A673 (cell line): ENCODE measurements around the gene FAM110D. TPM values are rescaled to one million over a fixed set of nuclear protein-coding genes. Genes with fewer than 3 reads are reported as not detected.

ENCODE experiments used
- BruUV-seq: library from RNA; stranded (reverse); fragments of 400-500 nt; replicated peaks from 2 replicates; lab custom pipeline; 2021; lab: Mats Ljungman, UMichigan
- CTCF ChIA-PET: fragments of 300-600 bp; sonication (Branson Sonifier 250); formaldehyde crosslinking; loops from one replicate; lab custom pipeline; 2022; ENCODE audit warnings: antibody characterized with exemption; lab: Charles Lee
- POLR2A ChIA-PET: fragments of 300-600 bp; sonication (Branson Sonifier 250); formaldehyde crosslinking; loops from one replicate; lab custom pipeline; 2022; ENCODE audit warnings: antibody characterized with exemption; ENCODE audit not compliant: low non-redundant PET; lab: Charles Lee
- DNase-seq: peaks from one replicate; pipeline ENCODE4 v3.0.0-alpha.2; 2015; ENCODE audit warnings: low spot score
- H3K27ac ChIP-seq: fragments of 200-600 bp; sonication (generic); 2 replicates; pipeline ENCODE4 v1.5.1; 2016; ENCODE audit warnings: mixed run types, low read depth, mild to moderate bottlenecking, mixed read lengths, antibody characterized with exemption, low read length; ENCODE audit not compliant: poor library complexity, severe bottlenecking
- H3K27me3 ChIP-seq: fragments of 200-600 bp; sonication (generic); replicated peaks from 2 replicates; pipeline ENCODE4 v1.6.1; 2017; ENCODE audit warnings: mixed run types, low read depth, mild to moderate bottlenecking, mixed read lengths, antibody characterized with exemption, low read length; ENCODE audit not compliant: insufficient read depth, poor library complexity
- H3K36me3 ChIP-seq: fragments of 200-600 bp; sonication (generic); 2 replicates; pipeline ENCODE4 v1.6.1; 2016; ENCODE audit warnings: mixed run types, mild to moderate bottlenecking, mixed read lengths, antibody characterized with exemption, low read length; ENCODE audit not compliant: insufficient read depth, poor library complexity, severe bottlenecking
- H3K4me1 ChIP-seq: fragments of 200-600 bp; sonication (generic); 2 replicates; pipeline ENCODE4 v1.6.1; 2017; ENCODE audit warnings: mixed run types, mild to moderate bottlenecking, mixed read lengths, antibody characterized with exemption, low read length; ENCODE audit not compliant: insufficient read depth, poor library complexity, severe bottlenecking
- H3K4me3 ChIP-seq: fragments of 200-600 bp; sonication (generic); 2 replicates; pipeline ENCODE4 v1.5.1; 2016; ENCODE audit warnings: low read depth, mixed run types, mild to moderate bottlenecking, mixed read lengths, low read length; ENCODE audit not compliant: poor library complexity, severe bottlenecking
- H3K9me3 ChIP-seq: fragments of 200-600 bp; sonication (generic); 2 replicates; pipeline ENCODE4 v1.6.1; 2016; ENCODE audit warnings: mixed run types, low read depth, mild to moderate bottlenecking, mixed read lengths, antibody characterized with exemption, low read length; ENCODE audit not compliant: poor library complexity, severe bottlenecking
- EZH2 ChIP-seq: fragments of 200-600 bp; sonication (generic); IDR thresholded peaks from 2 replicates; pipeline ENCODE4 v1.6.1; 2017; ENCODE audit warnings: borderline replicate concordance, low read depth, mild to moderate bottlenecking, mixed read lengths, antibody characterized with exemption, low read length; ENCODE audit not compliant: poor library complexity, severe bottlenecking
- intact Hi-C: fragments of 100-400 bp; cut with micrococcal nuclease; formaldehyde crosslinking; loops from one replicate; pipeline ENCODE4 v1.10.0; 2022; ENCODE audit not compliant: unreplicated experiment
- total RNA-seq: library from RNA; stranded (reverse); gene quantifications from 2 replicates; pipeline ENCODE4 v1.2.3, GENCODE V29; 2021
- TF ChIP-seq, protein P1 (sequence below): fragments of 300-800, 200-600 bp; sonication (generic); conservative IDR thresholded peaks from 2 replicates; pipeline ENCODE4 v1.5.1; 2017; ENCODE audit warnings: low read depth, mild to moderate bottlenecking, antibody characterized with exemption, low read length, moderate library complexity, mixed read lengths

The FAM110D gene
- total RNA-seq, 1 experiment from 2014 or later = 0.64 TPM

- Histone ChIP-seq H3K27me3 (no peaks in the 10 kb centered on the region), H3K36me3 (peaks cover 21% of the 10 kb centered on the region), H3K9me3 (no peaks in the 10 kb centered on the region), H3K4me3 (peak overlapping the region; percentile 99), H3K4me1 (peaks cover 9% of the 10 kb centered on the region), H3K27ac (peak overlapping the region; percentile 97)
- BruUV-seq = no TSS peak
- peak; percentile 82 for DNase-seq
- POLR2A ChIA-PET = no interaction called here
- CTCF ChIA-PET = interaction anchor here (0.6 kb wide), 1 partner anchor 291 kb away, joined by 3 read pairs; the partner anchor contains the start of gene MTFR1L
- intact Hi-C loops = no loop called here
- TF ChIP-seq, protein P1, sequence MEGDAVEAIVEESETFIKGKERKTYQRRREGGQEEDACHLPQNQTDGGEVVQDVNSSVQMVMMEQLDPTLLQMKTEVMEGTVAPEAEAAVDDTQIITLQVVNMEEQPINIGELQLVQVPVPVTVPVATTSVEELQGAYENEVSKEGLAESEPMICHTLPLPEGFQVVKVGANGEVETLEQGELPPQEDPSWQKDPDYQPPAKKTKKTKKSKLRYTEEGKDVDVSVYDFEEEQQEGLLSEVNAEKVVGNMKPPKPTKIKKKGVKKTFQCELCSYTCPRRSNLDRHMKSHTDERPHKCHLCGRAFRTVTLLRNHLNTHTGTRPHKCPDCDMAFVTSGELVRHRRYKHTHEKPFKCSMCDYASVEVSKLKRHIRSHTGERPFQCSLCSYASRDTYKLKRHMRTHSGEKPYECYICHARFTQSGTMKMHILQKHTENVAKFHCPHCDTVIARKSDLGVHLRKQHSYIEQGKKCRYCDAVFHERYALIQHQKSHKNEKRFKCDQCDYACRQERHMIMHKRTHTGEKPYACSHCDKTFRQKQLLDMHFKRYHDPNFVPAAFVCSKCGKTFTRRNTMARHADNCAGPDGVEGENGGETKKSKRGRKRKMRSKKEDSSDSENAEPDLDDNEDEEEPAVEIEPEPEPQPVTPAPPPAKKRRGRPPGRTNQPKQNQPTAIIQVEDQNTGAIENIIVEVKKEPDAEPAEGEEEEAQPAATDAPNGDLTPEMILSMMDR = no peak
- TF ChIP-seq EZH2 = no peak
Observed at GRCh38 chr1:26110731-26111529, 47.9 kb upstream of the FAM110D start.

DNA sequence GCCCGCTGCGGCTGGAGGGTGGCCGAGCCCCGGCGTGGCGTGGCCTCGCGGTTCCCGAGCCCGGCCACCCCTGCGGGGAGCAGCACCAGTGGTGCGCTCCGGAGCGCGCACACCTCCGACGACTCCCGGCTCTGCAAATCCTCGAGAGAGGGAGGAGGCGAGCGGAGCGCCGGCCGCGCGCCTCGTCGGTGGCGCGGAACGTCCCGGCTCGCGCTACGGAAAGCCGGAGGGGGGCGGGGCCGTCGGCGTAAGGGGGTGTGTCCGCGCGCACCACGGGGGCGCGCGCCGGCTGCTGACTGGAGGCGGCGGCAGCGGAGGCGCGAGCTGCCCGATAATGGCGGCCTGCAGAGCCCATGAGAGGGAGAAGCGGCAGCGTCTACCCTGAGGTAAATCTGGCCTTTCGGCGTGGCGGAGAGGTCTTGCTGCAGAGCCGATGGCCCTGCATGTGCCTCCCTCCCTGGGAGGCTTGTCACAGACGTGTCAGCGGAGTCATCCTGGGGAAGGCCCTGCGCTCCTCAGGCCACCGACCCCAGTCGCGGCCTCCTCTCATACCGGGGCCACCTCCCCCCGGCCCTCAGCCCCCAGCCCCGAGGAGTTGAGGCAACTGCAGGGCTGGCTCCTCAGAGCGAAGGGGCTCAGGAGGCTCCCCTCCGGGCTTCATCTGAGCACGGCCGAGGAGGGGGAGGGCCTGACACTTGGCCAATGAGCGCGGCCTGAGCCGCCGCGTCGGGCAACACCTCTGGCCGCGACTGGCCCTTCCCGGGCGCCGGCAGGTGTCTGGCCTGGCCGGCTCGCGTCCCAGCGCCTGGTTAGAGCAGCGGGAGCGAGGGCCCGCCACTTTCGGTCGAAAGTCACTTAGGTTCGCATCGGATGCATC, 47.1 kb upstream of the FAM110D start, which contains the start of gene PDIK1L:
Gene PDIK1L (plus strand): TSS at position 295 of the 877 bp plus-strand sequence. CDS start 2,485 bp downstream, outside the sequence.
- Histone ChIP-seq H3K9me3 (no peaks in the 10 kb centered on the region), H3K27ac (peak within 1 kb of the TSS; percentile 97), H3K27me3 (no peaks in the 10 kb centered on the region), H3K4me1 (peaks cover 9% of the 10 kb centered on the region), H3K36me3 (peaks cover 21% of the 10 kb centered on the region), H3K4me3 (peak within 1 kb of the TSS; percentile 99)
- POLR2A ChIA-PET = interaction anchor here (0.6 kb wide), 1 partner anchor 18 kb away, joined by 3 read pairs; no protein-coding TSS in a partner anchor
- peak; percentile 97 for DNase-seq
- TF ChIP-seq, protein P1 = no peak
- TF ChIP-seq EZH2 = no peak
- intact Hi-C loops = no loop called here
- CTCF ChIA-PET = interaction anchor here (0.6 kb wide), 1 partner anchor 292 kb away, joined by 3 read pairs; the partner anchor contains the start of gene MTFR1L
- BruUV-seq = no TSS peak

GRCh38 chr1:26112407-26112775, 46.5 kb upstream of the FAM110D start:
- peak; percentile 26 for DNase-seq
- H3K36me3 ChIP-seq = peaks cover 21% of the 10 kb centered on the region

More at GRCh38 chr1:26112407-26112775, 46.5 kb upstream of the FAM110D start:
- BruUV-seq = no TSS peak
- H3K4me1 ChIP-seq = peaks cover 9% of the 10 kb centered on the region
- CTCF ChIA-PET = no interaction called here
- no peaks in the 10 kb centered on the region for H3K9me3 ChIP-seq
- intact Hi-C loops = no loop called here
- POLR2A ChIA-PET = no interaction called here
- H3K4me3 ChIP-seq = peak overlapping the region; percentile 99
- no peaks in the 10 kb centered on the region for H3K27me3 ChIP-seq
- peak overlapping the region; percentile 97 for H3K27ac ChIP-seq
- TF ChIP-seq, protein P1 = no peak
- TF ChIP-seq EZH2 = no peak
